HG02938 (cell line): ENCODE data around the gene BAG1.
A peak's percentile ranks its signal among the peaks of the same experiment; 100 is the strongest.

ENCODE experiments used
- ATAC-seq: cut with Tn5 transposase; IDR thresholded peaks from one replicate; pipeline ENCODE4 v1.9.1; 2021; ENCODE audit warnings: mild to moderate bottlenecking, moderate library complexity; ENCODE audit not compliant: unreplicated experiment

Gene BAG1

GRCh38 chr9:33220681-33221567 is 43.6 kb downstream of the BAG1 start:
- no peak for ATAC-seq

GRCh38 chr9:33211695-33212393 is 52.7 kb downstream of the BAG1 start:
- no peak for ATAC-seq

- no peak for ATAC-seq
Observed at GRCh38 chr9:33210006-33210715, 54.3 kb downstream of the BAG1 start.

DNA sequence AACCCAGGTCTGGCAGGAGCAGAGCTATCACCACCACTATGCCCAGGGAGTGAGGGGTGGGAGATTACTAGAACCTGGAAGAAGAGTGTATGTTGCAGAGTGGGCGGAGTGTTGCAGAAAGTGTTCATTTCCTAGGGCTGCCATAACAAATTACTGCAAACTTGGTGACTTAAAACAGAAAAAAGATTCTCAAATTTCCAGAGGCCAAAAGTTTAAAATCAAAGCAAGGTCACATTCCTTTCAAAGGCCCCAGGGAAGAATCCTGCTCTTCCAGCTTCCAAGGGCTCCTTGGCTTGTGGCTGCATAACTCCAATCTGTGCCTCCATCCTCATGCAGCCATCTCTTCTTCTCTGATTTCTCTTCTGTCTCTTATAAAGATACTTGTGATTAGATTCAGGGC is 55.1 kb downstream of the BAG1 start:
- no peak for ATAC-seq

DNA sequence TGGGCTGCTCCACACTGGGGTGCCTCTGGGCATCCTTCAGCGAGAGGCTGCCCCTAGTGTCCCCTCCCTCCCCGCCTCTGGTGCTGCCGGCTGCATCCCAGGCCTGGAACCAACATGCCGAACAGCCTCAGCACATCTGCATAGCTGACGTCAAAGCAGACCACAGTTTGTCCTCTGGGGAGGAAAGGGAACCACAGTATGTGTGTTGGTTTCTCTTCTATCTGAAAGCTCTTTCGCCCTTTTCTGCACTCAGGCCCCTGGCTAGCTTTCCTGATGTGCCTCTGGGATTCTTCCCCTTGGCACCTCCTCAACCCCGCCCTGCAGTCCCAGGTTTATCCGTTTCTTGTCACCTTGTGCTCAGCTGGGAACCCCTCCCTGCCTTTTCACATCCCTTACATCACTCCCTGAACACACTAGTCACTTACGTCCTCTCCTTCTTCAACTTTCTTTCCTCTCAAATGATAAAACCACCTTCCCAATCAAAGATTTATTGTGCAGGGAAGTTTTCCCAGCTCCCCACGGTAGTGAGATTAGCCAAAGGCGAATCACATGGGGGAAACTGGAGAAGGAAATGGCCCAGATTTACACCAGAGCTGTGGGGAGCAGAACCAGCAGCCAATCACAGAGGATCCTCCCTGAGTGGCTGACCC is 61.8 kb downstream of the BAG1 start:
- peak; percentile 100 for ATAC-seq
